CD4-positive, alpha-beta T cell treated with Interleukin-10 for 1 hour (primary cell): ENCODE data around the gene UBL4A.
A peak's percentile ranks its signal among the peaks of the same experiment; 100 is the strongest.

Experiments
- DNase-seq: peaks from one replicate; pipeline ENCODE4 v3.0.0-alpha.2; 2020

The UBL4A gene

GRCh38 chrX:154481911-154482601 lies 4.4 kb downstream of the UBL4A start:
- DNase-seq = no peak

GRCh38 chrX:154481195-154481594 lies 5.2 kb downstream of the UBL4A start:
- no peak for DNase-seq

- peak; percentile 94 for DNase-seq
Measured at GRCh38 chrX:154478728-154479622, 7.4 kb downstream of the UBL4A start, which contains the start of gene LAGE3. LAGE3 (minus strand) TSS chrX:154479281; CDS start chrX:154478915, 366 bp downstream.

GRCh38 chrX:154477891-154478477 lies 8.4 kb downstream of the UBL4A start:
- DNase-seq = no peak

- DNase-seq = no peak
Measured at GRCh38 chrX:154476821-154477220, 9.6 kb downstream of the UBL4A start.

DNA sequence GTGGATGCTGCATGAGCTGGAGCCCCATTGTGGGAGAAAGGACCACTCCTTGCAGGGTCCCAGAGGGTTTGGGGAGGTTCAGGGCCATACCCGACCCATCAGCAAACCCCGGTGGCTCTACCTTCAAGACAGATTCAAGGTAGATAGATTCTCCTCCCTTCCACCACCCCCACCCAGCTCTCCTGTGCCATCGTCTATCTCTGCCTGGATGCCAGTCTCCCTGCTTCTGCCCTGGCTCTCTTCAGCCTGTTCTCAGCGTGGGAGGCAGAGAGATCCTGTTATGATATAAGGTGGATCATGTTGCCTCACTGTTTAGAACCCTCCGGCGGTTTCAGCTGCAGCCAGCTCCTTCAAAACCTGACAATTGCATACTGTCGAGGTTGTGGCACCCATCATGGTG lies 12.7 kb downstream of the UBL4A start:
- DNase-seq = no peak

- DNase-seq = no peak
Measured at GRCh38 chrX:154472685-154473632, 13.5 kb downstream of the UBL4A start.

DNA sequence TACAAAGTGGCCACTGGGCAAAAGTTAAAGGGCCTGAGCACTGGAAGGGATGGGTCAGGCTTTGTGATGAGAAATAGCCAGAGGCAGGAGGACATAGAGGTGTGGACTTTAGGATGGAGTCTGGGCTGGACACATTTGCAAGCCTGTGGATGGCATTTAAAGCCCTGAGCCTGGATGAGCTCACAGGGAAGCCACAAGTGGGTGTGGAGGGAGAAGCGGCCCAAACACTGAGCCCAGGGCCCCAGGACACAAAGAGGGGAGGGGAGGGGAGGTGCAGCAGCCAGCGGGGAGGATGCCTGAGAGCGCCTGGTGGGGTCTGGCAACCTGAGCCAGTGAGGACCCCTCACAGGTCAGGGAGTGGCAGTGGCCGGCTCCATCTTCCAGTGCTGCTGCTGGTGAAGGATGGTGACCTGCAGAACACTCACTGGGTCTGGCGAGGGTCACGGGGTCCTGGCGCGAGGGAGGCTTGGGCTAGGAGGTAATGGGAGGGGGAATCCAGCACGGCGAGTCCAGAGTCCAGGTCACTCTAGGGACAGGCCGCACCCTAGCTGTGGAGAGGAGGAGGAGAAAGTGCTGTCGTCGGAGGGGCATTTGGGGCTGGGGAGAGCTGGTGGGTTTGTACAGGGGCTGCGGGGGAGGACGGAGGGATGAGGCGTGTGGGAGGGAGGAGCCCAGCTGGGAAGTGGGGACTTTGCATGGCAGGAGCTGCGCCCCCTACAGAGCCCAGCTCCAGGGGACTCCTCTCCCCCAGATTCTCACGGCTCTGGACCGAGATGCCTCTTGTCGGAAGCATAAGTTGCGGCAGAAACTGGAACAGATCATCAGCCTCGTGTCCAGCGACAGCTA lies 14.4 kb downstream of the UBL4A start:
- no peak for DNase-seq

GRCh38 chrX:154470914-154471568 lies 15.4 kb downstream of the UBL4A start:
- no peak for DNase-seq

DNA sequence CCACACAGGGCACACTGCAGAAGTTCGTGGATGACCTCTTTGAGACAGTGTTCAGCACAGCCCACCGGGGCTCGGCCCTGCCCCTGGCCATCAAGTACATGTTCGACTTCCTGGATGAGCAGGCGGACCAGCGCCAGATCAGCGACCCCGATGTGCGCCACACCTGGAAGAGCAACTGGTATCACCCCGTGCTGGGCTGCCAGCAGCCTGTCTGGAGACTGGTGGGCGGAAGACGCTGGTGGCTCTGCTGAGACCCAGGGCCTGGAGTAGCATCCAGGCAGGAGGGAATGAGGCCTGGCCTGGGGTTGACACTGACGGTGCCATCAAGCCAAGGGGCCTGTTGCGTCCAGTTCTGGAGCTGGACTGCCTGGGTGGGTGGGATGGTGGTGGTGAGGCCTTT lies 16.0 kb downstream of the UBL4A start:
- DNase-seq = no peak

DNA sequence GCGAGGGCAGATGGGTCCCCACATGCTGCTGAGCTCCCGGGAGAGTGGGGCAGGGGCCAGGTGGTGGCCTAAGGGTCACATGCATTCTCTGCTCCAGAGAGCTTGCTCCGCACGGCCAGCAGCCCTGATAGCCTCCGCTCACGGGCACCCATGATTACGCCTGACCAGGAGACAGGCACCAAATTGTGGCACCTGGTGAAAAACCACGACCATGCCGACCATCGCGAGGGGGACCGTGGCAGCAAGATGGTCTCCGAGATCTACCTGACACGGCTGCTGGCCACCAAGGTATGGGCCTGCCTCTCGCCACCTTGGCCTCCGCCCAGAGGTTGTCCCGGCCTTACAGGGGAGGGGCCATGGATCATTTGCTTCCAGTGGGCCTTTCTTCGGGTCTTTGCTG lies 16.5 kb downstream of the UBL4A start:
- no peak for DNase-seq

DNA sequence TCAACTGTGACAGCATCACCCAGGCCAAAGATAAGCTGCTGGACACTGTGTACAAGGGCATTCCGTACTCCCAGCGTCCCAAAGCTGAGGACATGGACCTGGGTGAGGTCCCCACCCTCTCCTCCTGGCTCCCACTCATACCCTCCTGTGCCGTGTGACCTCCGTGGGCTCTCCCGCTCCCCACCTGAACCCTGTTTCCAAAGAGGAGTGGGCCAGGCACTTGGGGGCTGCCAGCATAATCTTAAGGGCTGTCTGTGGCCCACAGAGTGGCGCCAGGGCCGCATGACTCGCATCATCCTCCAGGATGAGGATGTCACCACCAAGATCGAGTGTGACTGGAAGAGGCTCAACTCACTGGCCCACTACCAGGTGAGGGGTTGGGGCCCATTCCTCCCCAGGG lies 17.3 kb downstream of the UBL4A start:
- DNase-seq = no peak

DNA sequence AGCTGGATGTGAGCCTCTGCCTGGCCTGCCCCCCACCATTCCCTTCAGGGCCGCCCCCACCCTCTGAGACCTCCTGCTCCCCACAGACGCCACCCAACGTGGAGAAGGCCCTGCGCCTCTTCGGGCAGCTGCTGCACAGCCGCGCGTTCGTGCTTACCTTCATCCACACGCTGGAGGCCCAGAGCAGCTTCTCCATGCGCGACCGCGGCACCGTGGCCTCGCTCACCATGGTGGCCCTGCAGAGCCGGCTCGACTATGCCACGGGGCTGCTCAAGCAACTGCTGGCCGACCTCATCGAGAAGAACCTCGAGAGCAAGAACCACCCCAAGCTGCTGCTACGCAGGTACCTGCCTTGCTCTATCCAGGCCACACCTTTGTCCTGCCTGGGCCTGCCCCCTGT lies 18.2 kb downstream of the UBL4A start:
- no peak for DNase-seq

- no peak for DNase-seq
Measured at GRCh38 chrX:154467556-154467955, 18.9 kb downstream of the UBL4A start.

- DNase-seq = no peak
Measured at GRCh38 chrX:154466907-154467306, 19.5 kb downstream of the UBL4A start.

DNA sequence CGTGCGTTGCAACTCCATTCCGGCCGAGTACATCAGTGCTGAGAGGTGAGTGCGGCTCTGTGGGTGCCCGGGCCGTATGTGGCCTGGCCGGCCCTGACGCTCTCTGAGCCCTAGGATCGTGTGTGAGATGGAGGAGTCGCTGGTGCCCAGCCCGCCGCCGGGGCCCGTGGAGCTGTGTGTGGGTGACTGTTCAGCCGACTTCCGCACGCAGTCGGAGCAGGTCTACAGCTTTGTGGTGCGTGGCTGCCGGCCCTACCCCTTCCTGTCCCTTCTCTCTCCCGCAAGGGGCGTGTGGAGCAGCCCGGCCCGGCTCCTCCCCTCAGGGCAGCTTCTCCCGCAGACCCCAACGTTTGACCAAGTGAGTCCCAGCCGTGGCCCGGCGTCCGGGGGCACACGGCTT lies 20.4 kb downstream of the UBL4A start:
- no peak for DNase-seq

DNA sequence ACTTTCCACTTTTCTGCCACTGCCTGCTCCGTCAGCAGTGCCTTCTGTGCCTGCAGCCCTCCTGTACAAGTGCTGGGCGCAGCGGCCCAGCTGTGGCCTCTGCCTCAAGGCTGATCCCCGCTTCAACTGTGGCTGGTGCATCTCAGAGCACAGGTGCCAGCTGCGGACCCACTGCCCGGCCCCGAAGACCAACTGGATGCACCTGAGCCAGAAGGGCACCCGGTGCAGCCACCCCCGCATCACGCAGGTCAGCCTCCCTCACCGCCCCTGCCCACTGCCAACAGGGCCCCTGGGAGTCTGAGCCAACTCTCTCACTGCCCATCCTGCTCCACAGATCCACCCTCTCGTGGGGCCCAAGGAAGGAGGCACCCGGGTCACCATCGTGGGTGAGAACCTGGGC lies 20.8 kb downstream of the UBL4A start:
- DNase-seq = no peak

DNA sequence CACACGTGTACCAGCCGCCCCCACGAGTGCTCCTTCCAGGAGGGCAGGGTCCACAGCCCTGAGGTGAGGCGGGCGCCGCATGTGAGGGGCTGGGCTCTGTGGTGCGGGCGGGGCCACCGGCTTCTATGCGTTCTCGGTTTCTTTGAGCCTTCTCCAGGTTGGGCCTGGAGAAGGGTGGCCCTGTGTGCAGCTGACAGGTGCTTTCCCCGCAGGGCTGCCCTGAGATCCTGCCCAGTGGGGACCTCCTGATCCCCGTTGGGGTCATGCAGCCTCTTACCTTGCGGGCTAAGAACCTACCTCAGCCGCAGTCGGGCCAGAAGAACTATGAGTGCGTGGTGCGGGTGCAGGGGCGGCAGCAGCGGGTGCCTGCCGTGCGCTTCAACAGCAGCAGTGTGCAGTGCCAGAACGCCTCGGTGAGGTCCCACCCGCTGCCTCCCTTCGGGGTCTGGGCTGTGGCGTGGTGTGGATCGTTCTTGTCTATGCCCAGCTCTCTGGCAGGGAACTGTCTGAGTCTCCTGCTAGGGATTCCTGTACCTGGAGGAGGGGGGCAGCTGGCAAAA lies 21.5 kb downstream of the UBL4A start:
- DNase-seq = no peak

- DNase-seq = no peak
Measured at GRCh38 chrX:154463611-154464220, 22.7 kb downstream of the UBL4A start.

DNA sequence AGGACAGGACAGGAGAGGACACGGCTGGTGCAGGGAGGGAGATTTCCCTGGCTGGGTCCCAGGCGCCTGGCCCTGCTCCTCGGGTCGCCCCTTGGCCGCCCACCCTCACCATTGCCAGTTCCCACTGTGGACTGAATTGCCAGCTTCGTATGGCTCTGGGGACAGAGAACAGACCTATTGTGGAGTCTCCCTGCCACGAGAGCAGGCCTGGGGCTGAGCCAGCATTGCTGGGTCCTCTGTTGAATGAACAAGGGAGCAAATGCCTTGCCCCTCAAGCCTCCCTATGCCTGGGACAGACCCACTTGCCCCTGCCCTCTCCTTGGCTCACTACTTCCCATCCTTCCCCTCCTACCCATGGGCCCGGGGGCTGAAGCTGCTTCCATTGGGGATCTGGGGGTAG lies 24.0 kb downstream of the UBL4A start:
- no peak for DNase-seq
